Glutamatergic neuron (in vitro differentiated cells): ENCODE data around the gene CSE1L. TPM values are rescaled to one million over a fixed set of nuclear protein-coding genes. Genes with fewer than 3 reads are reported as not detected.

Experiments used
- DNase-seq: peaks from one replicate; pipeline ENCODE4 v3.0.0; 2022
- H3K27ac Mint-ChIP-seq: one replicate; pipeline ENCODE4 v1.8.0; 2020; ENCODE audit warnings: mild to moderate bottlenecking, mixed read lengths, inconsistent platforms; ENCODE audit not compliant: unreplicated experiment
- H3K27me3 Mint-ChIP-seq: one replicate; pipeline ENCODE4 v1.8.0; 2020; ENCODE audit warnings: mild to moderate bottlenecking, moderate library complexity, mixed read lengths, inconsistent platforms; ENCODE audit not compliant: unreplicated experiment
- H3K36me3 Mint-ChIP-seq: one replicate; pipeline ENCODE4 v1.8.0; 2020; ENCODE audit warnings: mild to moderate bottlenecking, mixed read lengths, inconsistent platforms; ENCODE audit not compliant: unreplicated experiment
- H3K4me1 Mint-ChIP-seq: one replicate; pipeline ENCODE4 v1.8.0; 2020; ENCODE audit warnings: mild to moderate bottlenecking, low read depth, mixed read lengths, inconsistent platforms; ENCODE audit not compliant: unreplicated experiment
- H3K4me3 Mint-ChIP-seq: one replicate; pipeline ENCODE4 v1.8.0; 2020; ENCODE audit warnings: mild to moderate bottlenecking, mixed read lengths, inconsistent platforms; ENCODE audit not compliant: unreplicated experiment
- H3K9me3 Mint-ChIP-seq: one replicate; pipeline ENCODE4 v1.8.0; 2020; ENCODE audit warnings: mild to moderate bottlenecking, moderate library complexity, mixed read lengths, inconsistent platforms; ENCODE audit not compliant: unreplicated experiment
- total RNA-seq: library from RNA; stranded (reverse); fragmentation: NEBNext Ultra II Directional; extraction: Animal tissue kit (Norgen Biotek cat#: 25700); gene quantifications from one replicate; pipeline ENCODE4 v1.2.1, GENCODE V29; 2021; ENCODE audit not compliant: unreplicated experiment
- TF ChIP-seq, protein P1 (sequence below): fragments of 200-600 bp; sonication (generic); IDR thresholded peaks from one replicate; pipeline ENCODE4 v1.5.0; 2021; ENCODE audit not compliant: partially characterized antibody, unreplicated experiment

The CSE1L gene
- total RNA-seq, 1 donor from 2014 or later = 66.4 TPM

DNA sequence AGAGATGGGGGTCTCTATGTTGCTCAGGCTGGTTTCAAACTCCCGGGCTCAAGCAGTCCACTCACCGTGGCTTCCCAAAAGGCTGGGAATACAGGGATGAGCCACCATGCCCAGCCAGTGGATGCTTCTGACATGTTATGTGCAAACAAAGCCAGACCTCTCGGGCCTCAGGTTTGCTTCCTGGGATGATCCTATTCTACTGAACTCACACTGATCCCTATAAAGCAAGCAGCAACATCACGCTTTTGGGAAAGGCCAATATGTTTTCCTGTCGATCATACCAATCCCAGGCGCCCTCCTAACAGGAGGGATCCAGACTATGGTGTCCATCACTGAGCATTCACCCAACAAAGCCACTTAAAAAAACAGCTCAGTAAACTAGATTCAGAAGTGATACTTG lies 60.2 kb downstream of the CSE1L start:
- peaks cover 16% of the 10 kb centered on the region for H3K36me3 Mint-ChIP-seq

DNA sequence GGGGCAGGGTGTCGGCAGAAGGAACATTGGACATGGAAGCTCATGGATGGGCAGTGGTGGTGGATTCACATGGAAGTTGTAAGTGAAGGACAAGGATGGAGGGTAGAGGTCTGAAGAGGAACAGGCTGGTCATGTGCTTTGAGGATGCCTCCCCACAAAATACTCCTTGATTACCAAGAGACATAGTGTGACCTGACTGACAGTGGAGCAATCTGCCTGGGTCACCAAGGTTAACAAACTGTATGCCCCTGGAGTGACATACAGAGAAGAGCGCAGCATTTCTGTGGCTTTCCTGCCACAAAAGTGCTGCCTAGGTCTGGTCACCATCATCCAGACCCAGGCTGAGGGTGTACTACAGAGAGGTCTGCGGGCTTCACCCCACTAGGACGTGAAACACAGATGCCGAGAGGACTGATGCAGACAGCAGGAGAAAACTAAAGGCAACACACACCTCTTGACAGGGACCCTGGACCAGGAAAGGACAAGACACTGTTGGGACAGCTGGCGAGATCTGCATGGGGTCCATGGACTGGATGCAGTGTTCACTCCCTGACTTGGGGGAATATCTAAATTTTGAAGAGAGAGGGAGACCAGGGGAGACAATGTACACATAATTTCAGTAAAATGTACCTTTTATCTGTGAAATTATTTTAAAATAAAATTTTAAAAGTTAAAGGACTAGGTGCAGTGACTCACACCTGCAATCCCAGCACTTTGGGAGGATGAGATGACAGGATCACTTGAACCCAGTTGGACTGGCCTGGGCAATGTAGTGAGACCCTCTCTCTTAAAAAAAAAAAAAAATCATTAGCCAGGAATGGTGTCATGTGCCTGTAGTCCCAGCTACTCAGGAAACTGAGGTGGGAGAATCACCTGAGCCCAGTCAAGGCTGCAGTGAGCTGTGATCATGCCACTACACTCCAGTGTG lies 64.9 kb downstream of the CSE1L start:
- H3K9me3 Mint-ChIP-seq = peaks cover 5% of the 10 kb centered on the region
- H3K4me3 Mint-ChIP-seq = no peak overlapping the region
- H3K27ac Mint-ChIP-seq = no peak overlapping the region
- H3K27me3 Mint-ChIP-seq = peaks cover 7% of the 10 kb centered on the region
- no peaks in the 10 kb centered on the region for H3K4me1 Mint-ChIP-seq
- H3K36me3 Mint-ChIP-seq = peaks cover 10% of the 10 kb centered on the region
- DNase-seq = no peak
- TF ChIP-seq, protein P1, sequence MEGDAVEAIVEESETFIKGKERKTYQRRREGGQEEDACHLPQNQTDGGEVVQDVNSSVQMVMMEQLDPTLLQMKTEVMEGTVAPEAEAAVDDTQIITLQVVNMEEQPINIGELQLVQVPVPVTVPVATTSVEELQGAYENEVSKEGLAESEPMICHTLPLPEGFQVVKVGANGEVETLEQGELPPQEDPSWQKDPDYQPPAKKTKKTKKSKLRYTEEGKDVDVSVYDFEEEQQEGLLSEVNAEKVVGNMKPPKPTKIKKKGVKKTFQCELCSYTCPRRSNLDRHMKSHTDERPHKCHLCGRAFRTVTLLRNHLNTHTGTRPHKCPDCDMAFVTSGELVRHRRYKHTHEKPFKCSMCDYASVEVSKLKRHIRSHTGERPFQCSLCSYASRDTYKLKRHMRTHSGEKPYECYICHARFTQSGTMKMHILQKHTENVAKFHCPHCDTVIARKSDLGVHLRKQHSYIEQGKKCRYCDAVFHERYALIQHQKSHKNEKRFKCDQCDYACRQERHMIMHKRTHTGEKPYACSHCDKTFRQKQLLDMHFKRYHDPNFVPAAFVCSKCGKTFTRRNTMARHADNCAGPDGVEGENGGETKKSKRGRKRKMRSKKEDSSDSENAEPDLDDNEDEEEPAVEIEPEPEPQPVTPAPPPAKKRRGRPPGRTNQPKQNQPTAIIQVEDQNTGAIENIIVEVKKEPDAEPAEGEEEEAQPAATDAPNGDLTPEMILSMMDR = no peak

More for the DNA sequence above, 60.2 kb downstream of the CSE1L start:
- Mint-ChIP-seq H3K27me3 (peaks cover 9% of the 10 kb centered on the region), H3K9me3 (peaks cover 5% of the 10 kb centered on the region), H3K4me1 (no peaks in the 10 kb centered on the region), H3K4me3 (no peak overlapping the region), H3K27ac (no peak overlapping the region)
- TF ChIP-seq, protein P1 = no peak
- DNase-seq = no peak

DNA sequence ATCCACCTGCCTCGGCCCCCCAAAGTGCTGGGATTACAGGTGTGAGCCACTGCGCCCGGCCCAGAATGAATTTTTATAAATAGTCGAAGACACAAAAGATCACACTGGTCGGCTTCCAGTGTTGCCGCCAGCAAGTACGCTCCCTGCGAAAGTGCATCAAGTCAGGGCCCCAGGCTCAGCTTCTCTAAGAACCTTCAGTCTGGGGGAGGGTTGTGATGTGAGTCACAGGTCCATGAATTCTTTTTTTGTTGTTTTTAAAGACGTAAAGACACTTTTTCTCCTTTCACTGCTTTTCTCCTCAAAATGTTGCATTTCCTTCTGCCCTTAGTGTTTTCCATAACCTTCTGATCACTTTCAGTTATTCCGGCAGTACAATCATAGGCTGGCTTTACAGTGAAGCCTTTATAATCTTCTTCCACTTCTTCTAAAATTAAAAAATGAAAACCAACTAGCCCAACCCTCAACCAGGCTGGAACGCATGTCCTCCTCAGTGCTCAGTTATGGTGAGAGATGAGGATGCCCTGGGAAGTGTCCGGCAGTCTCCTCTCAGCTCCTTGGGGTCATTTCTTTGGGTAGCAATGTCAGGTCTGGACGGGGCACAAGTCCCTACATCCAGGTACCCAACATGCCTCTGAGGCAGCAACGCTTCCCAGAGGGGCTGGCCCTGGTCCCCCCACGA lies 66.6 kb downstream of the CSE1L start:
- Mint-ChIP-seq H3K27me3 (peaks cover 9% of the 10 kb centered on the region), H3K9me3 (peaks cover 3% of the 10 kb centered on the region), H3K4me3 (no peak overlapping the region), H3K27ac (no peak overlapping the region), H3K36me3 (peaks cover 10% of the 10 kb centered on the region), H3K4me1 (no peaks in the 10 kb centered on the region)
- no peak for DNase-seq
- TF ChIP-seq, protein P1 = no peak

DNA sequence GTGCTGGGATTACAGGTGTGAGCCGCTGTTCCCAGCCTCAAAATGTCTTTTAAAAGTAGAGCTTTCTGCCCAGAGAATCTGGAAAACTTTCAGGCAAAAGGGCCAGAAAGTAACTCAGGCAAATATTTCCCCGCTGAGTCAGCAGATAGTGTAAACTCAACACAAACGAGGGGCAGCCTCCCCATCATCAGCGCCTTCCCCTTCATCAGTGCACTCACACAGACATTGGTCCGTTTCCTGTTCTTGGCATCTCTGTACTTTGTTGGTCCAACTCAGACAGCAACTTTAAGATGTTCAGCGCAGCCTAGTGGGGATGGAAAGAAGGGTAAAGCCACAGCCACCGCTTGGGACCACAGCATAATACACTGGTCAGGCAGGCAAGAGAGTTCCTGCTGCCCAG lies 69.5 kb downstream of the CSE1L start:
- peaks cover 5% of the 10 kb centered on the region for H3K36me3 Mint-ChIP-seq
- DNase-seq = no peak
- peaks cover 7% of the 10 kb centered on the region for H3K27me3 Mint-ChIP-seq
- TF ChIP-seq, protein P1 = no peak
- H3K27ac Mint-ChIP-seq = no peak overlapping the region
- H3K4me3 Mint-ChIP-seq = no peak overlapping the region
- H3K9me3 Mint-ChIP-seq = peaks cover 4% of the 10 kb centered on the region
- H3K4me1 Mint-ChIP-seq = peaks cover 2% of the 10 kb centered on the region
